GM18505 (cell line): Measurements from ENCODE around the gene ENG.
"Not testable (repeated sequence)": the region's sequence is repeated elsewhere in the genome, so short reads cannot be mapped to it uniquely, and the experiment has no call there.

Experiments used
- ATAC-seq: cut with Tn5 transposase; IDR thresholded peaks from one replicate; pipeline ENCODE4 v1.9.1; 2021; ENCODE audit not compliant: unreplicated experiment
- POLR2A ChIP-seq: IDR thresholded peaks from 4 replicates; pipeline ENCODE4 v1.6.1; 2011; ENCODE audit warnings: borderline replicate concordance; ENCODE audit not compliant: insufficient read depth, insufficient read length; ENCODE audit errors: extremely low read depth

The ENG gene

DNA sequence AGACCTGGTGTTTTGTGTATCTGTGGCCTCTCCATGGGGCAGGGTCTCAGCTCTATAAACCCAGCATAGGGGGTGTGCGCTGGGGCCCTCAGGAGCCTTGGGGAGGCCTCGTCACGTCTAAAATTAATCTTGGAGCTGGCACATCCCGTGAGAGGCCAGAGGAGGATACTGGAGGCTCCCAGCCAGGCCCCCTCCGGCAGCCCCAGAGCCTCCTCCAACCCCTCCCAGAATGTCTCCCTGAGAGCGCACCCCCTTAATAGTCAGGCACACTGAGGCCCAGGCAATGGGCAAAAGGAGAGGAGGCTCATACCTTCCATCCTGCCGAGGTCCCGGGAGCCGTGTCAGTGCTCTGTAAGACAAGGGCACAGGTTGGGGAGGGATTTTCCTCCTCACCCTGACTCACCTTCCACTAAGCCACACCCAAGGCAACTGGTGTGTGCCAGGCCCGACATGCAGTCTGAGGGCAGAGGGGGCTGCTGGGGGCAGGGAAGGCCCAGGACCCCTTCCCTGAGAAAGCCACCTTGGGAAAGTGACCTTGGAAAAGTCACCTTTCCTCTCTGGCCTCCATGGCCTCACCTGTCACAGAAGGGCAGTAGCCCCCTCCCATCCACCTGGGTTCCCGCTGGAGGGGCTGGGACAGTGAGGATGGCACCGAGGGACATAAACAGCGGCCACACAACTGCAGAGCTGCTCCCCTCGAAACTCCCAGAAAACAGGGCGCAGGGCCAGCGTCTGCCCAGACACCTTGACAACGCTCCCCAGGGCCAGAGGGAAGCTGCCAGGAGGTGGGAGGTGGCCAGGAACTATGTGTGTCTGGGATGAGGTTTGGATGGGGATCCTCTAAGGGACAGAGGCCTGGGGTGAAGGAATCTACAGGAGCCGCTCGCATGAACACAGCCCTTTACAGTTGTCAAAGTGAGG lies 20.1 kb upstream of the ENG start:
- no peak for TF ChIP-seq POLR2A
- no peak for ATAC-seq

GRCh38 chr9:127873886-127874285 lies 19.4 kb upstream of the ENG start:
- no peak for ATAC-seq

DNA sequence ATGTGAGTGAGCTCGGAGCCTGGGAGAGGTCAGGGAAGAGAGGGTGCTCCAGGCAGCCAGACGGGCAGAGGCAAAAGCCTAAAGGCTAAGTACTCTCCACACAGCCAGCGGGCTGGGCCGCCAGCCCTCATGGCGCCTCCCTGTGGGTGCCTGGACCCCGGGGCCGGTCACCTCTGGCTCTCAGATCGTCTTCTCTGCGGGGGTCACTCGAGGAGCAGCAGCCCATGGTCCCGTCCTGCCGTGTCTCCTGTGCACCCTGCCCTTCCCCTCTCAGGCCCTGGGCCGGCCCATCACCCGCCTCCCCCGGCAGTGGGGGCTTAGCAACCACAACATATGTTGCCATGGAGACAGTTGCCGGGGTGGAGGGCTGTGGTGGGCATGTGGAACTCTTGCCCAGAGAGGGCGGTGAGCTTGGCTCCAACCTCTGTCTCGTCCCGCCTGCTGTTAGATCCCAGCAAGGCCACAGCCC lies 18.8 kb upstream of the ENG start:
- no peak for TF ChIP-seq POLR2A

More at GRCh38 chr9:127873886-127874285, 19.4 kb upstream of the ENG start:
- TF ChIP-seq POLR2A, result no peak

GRCh38 chr9:127872369-127873222 lies 18.1 kb upstream of the ENG start:
- no peak for ATAC-seq
- TF ChIP-seq POLR2A, result no peak

More for the DNA sequence above, 18.8 kb upstream of the ENG start:
- ATAC-seq, result no peak

GRCh38 chr9:127871531-127871930 lies 17.1 kb upstream of the ENG start:
- no peak for TF ChIP-seq POLR2A
- no peak for ATAC-seq

GRCh38 chr9:127870887-127871286 lies 16.4 kb upstream of the ENG start:
- no peak for ATAC-seq
- no peak for TF ChIP-seq POLR2A

DNA sequence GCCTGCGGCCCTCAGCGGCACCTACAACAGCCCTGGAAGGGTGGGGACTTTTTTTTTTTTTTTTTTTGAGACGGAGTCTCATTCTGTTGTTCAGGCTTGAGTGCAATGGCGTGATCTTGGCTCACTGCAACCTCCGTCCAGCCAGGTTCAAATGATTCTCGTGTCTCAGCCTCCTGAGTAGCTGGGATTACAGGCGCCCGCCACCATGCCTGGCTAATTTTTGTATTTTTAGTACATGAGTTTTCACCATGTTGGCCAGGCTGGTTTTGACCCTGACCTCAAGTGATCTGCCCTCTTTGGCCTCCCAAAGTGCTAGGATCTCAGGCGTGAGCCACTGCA lies 15.7 kb upstream of the ENG start:
- not testable (repeated sequence) for ATAC-seq

DNA sequence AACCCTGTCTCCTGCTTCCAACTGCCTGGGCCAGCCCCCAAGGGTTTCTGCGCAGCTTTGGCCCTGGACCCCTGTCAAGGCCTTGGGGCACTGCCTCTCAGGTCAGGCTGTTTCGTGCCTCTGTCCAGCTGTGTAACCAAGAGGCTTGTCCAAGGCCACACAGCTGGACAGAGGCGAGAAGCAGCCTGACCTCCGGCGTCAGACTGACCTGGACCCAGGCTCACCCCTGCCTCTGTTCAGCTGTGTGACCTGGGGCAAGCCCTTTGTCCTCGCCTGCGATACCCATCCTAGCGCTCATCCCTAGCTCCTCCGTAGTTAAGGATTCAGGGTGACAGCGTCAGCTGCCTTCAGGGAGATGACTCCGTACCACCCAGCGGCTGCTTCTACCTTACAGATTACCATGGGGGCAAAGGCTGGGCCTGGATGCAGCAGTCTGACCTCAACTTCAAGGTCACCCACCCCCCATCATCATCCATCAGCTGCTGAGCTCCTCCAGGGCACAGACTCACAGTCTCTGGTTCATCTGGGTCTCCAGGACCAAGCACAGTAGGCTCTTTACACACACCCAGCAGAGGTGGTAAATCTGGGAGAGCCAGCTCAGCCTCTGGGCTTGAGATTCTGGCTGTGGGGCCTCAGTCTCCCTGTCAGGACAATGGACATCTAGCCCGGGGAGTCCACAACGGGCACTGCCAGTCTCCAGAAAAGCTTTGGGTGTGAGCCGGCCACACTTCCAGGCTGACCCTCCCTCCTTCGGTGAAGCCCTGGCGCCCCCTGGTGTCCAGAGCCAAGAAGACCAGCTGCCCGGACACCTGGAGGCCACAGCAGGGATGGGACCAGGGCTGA lies 15.1 kb upstream of the ENG start:
- ATAC-seq, result peak; percentile 49
- TF ChIP-seq POLR2A, result no peak

GRCh38 chr9:127868278-127868902 lies 13.9 kb upstream of the ENG start:
- ATAC-seq, result no peak
- no peak for TF ChIP-seq POLR2A

DNA sequence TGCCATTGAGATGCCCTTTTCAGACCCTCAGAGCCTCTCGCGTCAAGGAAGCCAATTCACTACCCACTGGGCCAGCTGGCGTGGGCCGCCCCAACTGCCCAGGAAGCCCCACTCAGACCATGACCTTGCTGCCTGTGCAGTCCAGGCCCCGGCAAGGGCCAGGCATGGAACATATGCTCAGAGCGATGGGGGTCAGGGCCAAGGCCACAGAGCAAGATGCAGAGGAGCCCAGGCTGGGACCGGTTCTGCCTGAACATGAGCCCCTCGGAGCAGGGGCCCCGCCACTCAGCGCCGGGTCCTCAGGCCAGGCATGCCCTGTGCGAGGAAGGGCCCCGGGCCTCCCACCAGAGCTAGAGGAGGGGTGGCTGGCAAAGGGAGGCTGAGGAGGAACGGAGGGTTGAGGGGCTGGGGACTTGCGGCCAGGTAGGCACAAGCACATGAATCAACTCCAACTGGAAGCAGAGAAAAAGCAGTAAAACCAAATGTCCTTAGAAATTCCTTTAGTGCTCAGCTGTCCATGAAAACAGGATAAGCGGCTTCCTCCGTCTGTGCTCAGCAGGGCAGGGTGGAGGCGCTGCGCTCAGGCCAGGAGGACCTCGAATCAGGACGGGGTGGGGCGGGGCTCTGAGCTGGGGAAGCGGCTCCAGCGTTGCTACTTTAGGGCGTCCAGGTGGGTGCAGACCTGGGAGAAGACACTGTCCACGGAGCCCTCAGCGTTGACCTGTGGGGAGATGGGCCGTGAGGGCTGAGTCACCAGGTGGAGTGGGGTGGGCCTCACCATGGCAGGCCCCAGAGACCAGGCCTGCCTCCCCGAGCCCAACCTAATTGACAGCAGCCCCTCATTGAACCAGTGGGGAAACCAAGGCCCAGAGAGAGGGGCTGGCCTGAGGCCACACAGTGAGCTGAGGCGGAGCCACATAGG lies 13.2 kb upstream of the ENG start:
- no peak for ATAC-seq
- no peak for TF ChIP-seq POLR2A

- TF ChIP-seq POLR2A, result no peak
- no peak for ATAC-seq
Measured at GRCh38 chr9:127866535-127866934, 12.1 kb upstream of the ENG start.
